ENCODE data around the gene ATP6V0A1.
"Not testable (repeated sequence)": the region's sequence is repeated elsewhere in the genome, so short reads cannot be mapped to it uniquely, and the experiment has no call there.

Gene ATP6V0A1

DNA sequence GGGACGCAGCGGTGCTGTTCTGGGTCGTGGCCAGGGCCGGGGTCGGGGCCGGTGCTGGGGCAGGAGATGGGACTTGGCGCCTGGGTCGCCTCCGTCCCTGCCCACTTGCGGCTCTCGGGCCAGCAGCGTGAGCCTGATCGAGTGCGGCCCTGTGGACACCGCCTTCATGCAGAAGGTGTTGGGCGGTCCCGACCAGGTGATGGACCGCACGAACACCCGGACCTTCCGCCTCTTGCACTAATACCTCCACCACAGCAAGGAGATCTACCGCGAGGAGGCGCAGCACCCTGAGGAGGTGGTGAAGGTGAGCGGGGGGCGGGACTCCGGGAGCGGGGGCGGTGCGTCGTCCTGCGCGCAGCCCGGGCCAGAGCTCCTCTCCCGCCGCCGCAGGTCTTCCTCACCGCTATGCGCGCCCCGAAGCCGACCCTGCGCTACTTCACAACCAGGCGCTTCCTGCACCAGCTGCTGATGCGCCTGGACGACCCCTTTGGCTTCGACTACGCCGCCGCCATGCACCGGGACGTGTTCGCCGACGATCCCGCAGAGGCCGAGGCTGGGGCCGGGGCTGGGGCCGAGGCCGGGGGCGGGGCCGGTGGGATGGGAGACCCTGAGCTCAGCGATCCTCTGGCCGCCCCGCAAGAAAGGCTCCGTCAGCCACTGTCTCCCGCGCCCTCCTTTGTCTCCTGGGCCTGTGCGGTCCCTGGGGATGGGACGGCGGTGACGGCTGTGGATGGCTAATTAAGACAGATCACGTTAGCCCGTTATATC lies 89.6 kb downstream of the ATP6V0A1 start:
- peak overlapping the region; percentile 50 for H3K4me3 ChIP-seq (ENCODE audit: low read depth, low read length)
- TF ChIP-seq CTCF (IDR thresholded peaks at IDR 0.05; ENCODE audit: insufficient read depth, low read depth, low read length, missing control alignments), result peak; percentile 70
- DNase-seq (ENCODE audit: low read depth), result peak; percentile 89

DNA sequence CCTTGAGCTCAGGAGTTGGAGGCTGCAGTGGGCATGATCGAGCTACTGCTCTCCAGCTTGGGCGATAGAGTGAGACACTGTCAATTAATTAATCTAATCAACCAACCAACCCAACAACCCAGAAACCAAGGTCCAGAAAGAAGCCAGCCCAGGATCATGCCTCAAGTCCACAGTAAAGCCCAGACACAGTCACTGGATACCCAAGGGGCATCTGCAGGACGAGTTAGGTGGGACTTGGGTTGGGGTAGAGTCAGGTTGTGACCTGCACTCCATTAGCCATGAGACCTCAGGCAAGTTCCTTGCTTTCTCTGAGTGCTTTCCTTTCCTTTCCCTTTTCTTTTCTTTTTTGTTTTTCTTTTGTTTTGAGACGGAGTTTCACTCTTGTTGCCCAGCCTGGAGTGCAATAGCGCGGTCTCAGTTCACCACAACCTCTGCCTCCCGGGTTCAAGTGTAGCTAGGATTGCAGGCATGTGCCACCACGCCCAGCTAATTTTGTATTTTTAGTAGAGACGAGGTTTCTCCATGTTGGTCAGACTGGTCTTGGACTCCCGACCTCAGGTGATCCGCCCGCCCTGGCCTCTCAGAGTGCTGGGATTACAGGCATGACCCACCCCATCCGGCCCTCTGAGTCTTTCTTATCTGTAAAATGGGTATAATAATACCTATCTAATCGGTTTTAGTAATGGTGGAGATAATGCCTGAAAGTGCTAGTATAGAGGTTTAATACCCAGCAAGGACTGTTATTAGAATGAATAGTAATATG lies 90.5 kb downstream of the ATP6V0A1 start:
- H3K4me3 ChIP-seq (ENCODE audit: low read depth, low read length), result peak overlapping the region; percentile 50
- DNase-seq (ENCODE audit: low read depth), result no peak
- TF ChIP-seq CTCF (IDR thresholded peaks at IDR 0.05; ENCODE audit: insufficient read depth, low read depth, low read length, missing control alignments), result no peak

- not testable (repeated sequence) for DNase-seq (ENCODE audit: low read depth)
Measured at GRCh38 chr17:42552736-42553135, 94.1 kb downstream of the ATP6V0A1 start, which contains the start of gene HSD17B1. TSS of gene HSD17B1 (plus strand) at chr17:42552923. CDS start at chr17:42552934, 11 bp downstream.

DNA sequence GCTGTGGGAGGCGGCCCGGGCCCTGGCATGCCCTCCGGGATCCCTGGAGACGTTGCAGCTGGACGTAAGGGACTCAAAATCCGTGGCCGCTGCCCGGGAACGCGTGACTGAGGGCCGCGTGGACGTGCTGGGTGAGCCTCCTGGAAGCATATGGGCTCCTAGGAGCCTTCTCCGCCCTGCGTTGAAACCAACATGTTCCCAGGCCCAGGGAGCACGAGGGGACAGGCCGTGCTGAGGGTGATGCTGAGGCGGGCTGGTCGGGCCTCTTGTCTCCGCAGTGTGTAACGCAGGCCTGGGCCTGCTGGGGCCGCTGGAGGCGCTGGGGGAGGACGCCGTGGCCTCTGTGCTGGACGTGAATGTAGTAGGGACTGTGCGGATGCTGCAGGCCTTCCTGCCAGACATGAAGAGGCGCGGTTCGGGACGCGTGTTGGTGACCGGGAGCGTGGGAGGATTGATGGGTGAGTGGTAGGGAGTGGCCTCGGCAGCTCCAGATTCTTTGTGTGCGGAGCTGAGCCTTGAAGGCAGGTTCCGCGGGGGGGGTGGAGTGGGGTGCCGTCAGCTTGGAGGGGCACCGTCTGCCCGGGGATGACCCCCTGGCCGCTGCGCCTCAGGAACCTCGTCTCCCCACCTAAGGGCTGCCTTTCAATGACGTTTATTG lies 94.6 kb downstream of the ATP6V0A1 start:
- no peak for TF ChIP-seq CTCF (IDR thresholded peaks at IDR 0.05; ENCODE audit: insufficient read depth, low read depth, low read length, missing control alignments)
- DNase-seq (ENCODE audit: low read depth), result no peak
- peak overlapping the region; percentile 97 for H3K4me3 ChIP-seq (ENCODE audit: low read depth, low read length)

More at GRCh38 chr17:42552736-42553135, 94.1 kb downstream of the ATP6V0A1 start, which contains the start of gene HSD17B1:
- H3K4me3 ChIP-seq (ENCODE audit: low read depth, low read length), result peak within 1 kb of the TSS; percentile 97

GRCh38 chr17:42553866-42554249 lies 95.2 kb downstream of the ATP6V0A1 start:
- no peak for TF ChIP-seq CTCF (IDR thresholded peaks at IDR 0.05; ENCODE audit: insufficient read depth, low read depth, low read length, missing control alignments)
- DNase-seq (ENCODE audit: low read depth), result no peak
- peak overlapping the region; percentile 97 for H3K4me3 ChIP-seq (ENCODE audit: low read depth, low read length)

DNA sequence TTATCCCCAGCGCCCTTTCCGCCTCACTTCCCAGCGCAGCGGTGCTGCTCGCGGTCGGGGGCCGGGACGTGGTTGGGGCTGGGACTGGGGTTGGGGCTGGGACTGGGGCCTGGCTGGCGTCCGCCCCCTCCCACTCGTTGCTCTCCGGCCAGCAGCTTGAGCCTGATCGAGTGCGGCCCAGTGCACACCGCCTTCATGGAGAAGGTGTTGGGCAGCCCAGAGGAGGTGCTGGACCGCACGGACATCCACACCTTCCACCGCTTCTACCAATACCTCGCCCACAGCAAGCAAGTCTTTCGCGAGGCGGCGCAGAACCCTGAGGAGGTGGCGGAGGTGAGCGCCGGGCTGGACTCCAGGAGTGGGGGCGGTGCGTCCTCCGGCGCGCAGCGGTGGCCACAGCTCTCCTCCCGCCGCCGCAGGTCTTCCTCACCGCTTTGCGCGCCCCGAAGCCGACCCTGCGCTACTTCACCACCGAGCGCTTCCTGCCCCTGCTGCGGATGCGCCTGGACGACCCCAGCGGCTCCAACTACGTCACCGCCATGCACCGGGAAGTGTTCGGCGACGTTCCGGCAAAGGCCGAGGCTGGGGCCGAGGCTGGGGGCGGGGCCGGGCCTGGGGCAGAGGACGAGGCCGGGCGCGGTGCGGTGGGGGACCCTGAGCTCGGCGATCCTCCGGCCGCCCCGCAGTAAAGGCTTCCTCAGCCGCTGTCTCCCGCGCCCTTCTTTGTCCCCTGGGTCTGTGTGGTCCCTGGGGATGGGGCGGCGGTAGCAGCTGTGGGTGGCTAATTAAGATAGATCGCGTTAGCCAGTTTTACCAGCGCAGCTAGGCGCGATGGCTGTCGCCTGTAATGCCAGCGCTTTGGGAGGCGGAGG lies 95.8 kb downstream of the ATP6V0A1 start:
- DNase-seq (ENCODE audit: low read depth), result peak; percentile 93
- H3K4me3 ChIP-seq (ENCODE audit: low read depth, low read length), result peak overlapping the region; percentile 97
- no peak for TF ChIP-seq CTCF (IDR thresholded peaks at IDR 0.05; ENCODE audit: insufficient read depth, low read depth, low read length, missing control alignments)

Measured in GM12865 (cell line).